Measurements from ENCODE around the gene FNTB. TPM values are rescaled to one million over a fixed set of nuclear protein-coding genes. Genes with fewer than 3 reads are reported as not detected.

Gene FNTB
- total and polyA plus RNA-seq, 2 of the 13 experiments (the other 11 are each of a cell fraction or from before 2014, with no cell fraction given): 23.6 to 28.5 TPM

GRCh38 chr14:64950889-64951288, 35.8 kb upstream of the FNTB start:
- H3K27ac ChIP-seq (ENCODE audit: extremely low read length, insufficient read depth, low read length): no peak overlapping the region
- 98% methylated on average over 8 of the region's 8 CpGs for WGBS (ENCODE audit: low lambda C conversion rate)
- FAIRE-seq (no peak), ATAC-seq (no peak), DNase-seq (ENCODE audit: low spot score) (no peak)
- ChIA-PET CTCF (ENCODE audit: low intra/inter-chr PET ratio, low total read pairs) (no interaction called here), POLR2A (no interaction called here)
- peaks cover 50% of the 10 kb centered on the region for H3K4me1 ChIP-seq (ENCODE audit: insufficient read depth, low read length)
- H3K79me2 ChIP-seq (ENCODE audit: insufficient read depth, low read length): no peaks in the 10 kb centered on the region
- no peaks in the 10 kb centered on the region for H4K20me1 ChIP-seq (ENCODE audit: insufficient read depth, low read length)
- no peaks in the 10 kb centered on the region for H3K9me3 ChIP-seq (ENCODE audit: low read length)
- in situ Hi-C loops (cut with HindIII; ENCODE audit: extremely low pct_ligation_motif_present, low pct_unique_long_range_greater_than_20kb): no loop called here
- BruUV-seq (replicated peaks): no TSS peak
- no peak overlapping the region for H3K4me2 ChIP-seq (ENCODE audit: low read depth, low read length)
- intact Hi-C loops (cut with micrococcal nuclease; ENCODE audit: unreplicated experiment): no loop called here
- no peak overlapping the region for H2AFZ ChIP-seq (ENCODE audit: low read length)
- H3K27me3 ChIP-seq (ENCODE audit: control insufficient read depth in 1 of 2, insufficient read depth in 2 of 2, low read length in 2 of 2): no peaks in the 10 kb centered on the region
- H3K4me3 ChIP-seq (replicated peaks in 1 of 3; ENCODE audit: insufficient read depth in 1 of 3, low read depth in 2 of 3, low read length in 3 of 3): no peak overlapping the region
- no peak overlapping the region for H3K9ac ChIP-seq (ENCODE audit: insufficient read depth, low read depth, low read length)
- H3K36me3 ChIP-seq (replicated peaks in 1 of 2; ENCODE audit: control insufficient read depth in 1 of 2, insufficient read depth in 2 of 2, low read length in 2 of 2): peaks cover 0 to 5% of the 10 kb centered on the region in 2 experiments; a peak in 2 of 5 replicates
- no peak for TF ChIP-seq CAMTA2 (CRISPR knock-in tag; IDR thresholded peaks at IDR 0.05; ENCODE audit: borderline replicate concordance)
- TF ChIP-seq MED1 (CRISPR knock-in tag; IDR thresholded peaks at IDR 0.05): no peak
- TF ChIP-seq ZSCAN12 (CRISPR knock-in tag; IDR thresholded peaks at IDR 0.05): no peak
- no peak for TF ChIP-seq ZMYM3 (CRISPR knock-in tag; IDR thresholded peaks at IDR 0.05)
- no peak for TF ChIP-seq CEBPZ (IDR thresholded peaks at IDR 0.05; ENCODE audit: low read length)
- no peak for TF ChIP-seq NFATC3 (CRISPR knock-in tag; IDR thresholded peaks at IDR 0.05)
- TF ChIP-seq ZNF276 (CRISPR knock-in tag; IDR thresholded peaks at IDR 0.05; ENCODE audit: low read depth): no peak
- TF ChIP-seq SKI (IDR thresholded peaks at IDR 0.05; ENCODE audit: partially characterized antibody): no peak
- TF ChIP-seq CSRNP1 (CRISPR knock-in tag; IDR thresholded peaks at IDR 0.05): no peak
- TF ChIP-seq ZFP41 (CRISPR knock-in tag; IDR thresholded peaks at IDR 0.05; ENCODE audit: borderline replicate concordance): no peak
- no peak for TF ChIP-seq ZBTB25 (CRISPR knock-in tag; IDR thresholded peaks at IDR 0.05)
- TF ChIP-seq SMYD3 (CRISPR knock-in tag; IDR thresholded peaks at IDR 0.05): no peak
- TF ChIP-seq HHEX (CRISPR knock-in tag; IDR thresholded peaks at IDR 0.05): no peak
